H1 (cell line): Measurements from ENCODE around the gene CARD16. TPM values are rescaled to one million over a fixed set of nuclear protein-coding genes. Genes with fewer than 3 reads are reported as not detected.

Source experiments
- BRCA1 ChIP-seq: IDR thresholded peaks from 2 replicates; pipeline ENCODE4 v1.6.1; 2012; ENCODE audit warnings: low read depth, low read length, improper control_type of control experiment
- CHD2 ChIP-seq: IDR thresholded peaks from 2 replicates; pipeline ENCODE4 v1.6.1; 2012; ENCODE audit warnings: low read length, improper control_type of control experiment
- CTCF ChIP-seq, 3 experiments: IDR thresholded peaks; 1 replicate in 2 of 3; 2 replicates in 1 of 3; pipeline versions ENCODE4 v1.5.1 to v1.6.1; 2011; ENCODE audit warnings: low read length in 3 of 3, mild to moderate bottlenecking in 3 of 3, inconsistent platforms in 2 of 3, low read depth in 1 of 3, moderate library complexity in 1 of 3; ENCODE audit not compliant: insufficient read depth in 1 of 3; ENCODE audit errors: control extremely low read depth in 1 of 3
- EGR1 ChIP-seq: IDR thresholded peaks from 2 replicates; pipeline ENCODE4 v1.6.1; 2011; ENCODE audit warnings: low read depth, low read length, borderline replicate concordance
- SIX5 ChIP-seq: IDR thresholded peaks from 2 replicates; pipeline ENCODE4 v1.6.1; 2011; ENCODE audit warnings: mild to moderate bottlenecking, low read depth, low read length
- polyA plus RNA-seq, 7 experiments: library from polyadenylated mRNA; depleted of rRNA in 3 of 7; stranded (reverse) in 5 of 7; unstranded in 2 of 7; fragments of >200 nt in 5 of 7; fragments of 200-250 nt in 2 of 7; gene quantifications; 1 replicate in 5 of 7; 2 replicates in 1 of 7; 4 replicates in 1 of 7; pipeline versions ENCODE4 v1.2.1 to v1.2.3, GENCODE V29; 2011 to 2013; ENCODE audit warnings: missing spikeins in 2 of 7, mixed read lengths in 2 of 7
- total RNA-seq: library from RNA; stranded (reverse); fragmentation: NEBNext Ultra II Directional; extraction: Animal tissue kit (Norgen Biotek cat#: 25700); gene quantifications from 2 replicates; pipeline ENCODE4 v1.2.1, GENCODE V29; 2021

CARD16 gene
- total and polyA plus RNA-seq, 2 of the 8 experiments (the other 6 are each of a cell fraction or from before 2014, with no cell fraction given) = not detected

DNA sequence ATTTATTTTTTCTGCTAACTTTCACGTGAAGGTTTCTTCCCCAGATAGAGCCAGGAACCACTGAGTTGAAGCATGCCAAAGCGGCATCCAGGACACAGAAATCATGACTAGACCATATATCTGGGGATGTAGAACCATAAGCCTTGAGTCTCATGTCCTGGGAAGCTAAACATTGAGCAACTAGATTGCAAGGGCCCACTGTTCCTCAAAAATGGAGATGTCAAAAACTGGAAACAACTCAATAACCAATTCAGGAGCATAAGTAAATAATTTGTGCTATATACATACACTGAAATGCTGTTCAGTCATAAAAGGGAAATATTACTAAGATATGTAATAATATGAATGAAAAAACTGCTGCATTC is 29.0 kb upstream of the CARD16 start (continued):
- no peak for TF ChIP-seq SIX5
- no peak for TF ChIP-seq EGR1
- no peak for TF ChIP-seq CTCF (IDR thresholded peaks at IDR 0.05; ENCODE audit: control extremely low read depth in 1 of 3, insufficient read depth in 1 of 3, low read depth in 1 of 3, low read length in 3 of 3)
- TF ChIP-seq CHD2 = no peak
- TF ChIP-seq BRCA1 = no peak
